Mesodermal cell (in vitro differentiated cells): ENCODE data around the gene CNTFR.

Experiments used
- H3K27ac ChIP-seq: 2 replicates; pipeline ENCODE4 v1.7.0; 2013; ENCODE audit warnings: mild to moderate bottlenecking, low read depth, low read length, moderate library complexity; ENCODE audit not compliant: severe bottlenecking
- H3K36me3 ChIP-seq: 2 replicates; pipeline ENCODE4 v1.7.1; 2013; ENCODE audit warnings: mild to moderate bottlenecking, low read length, moderate library complexity; ENCODE audit not compliant: control insufficient read depth, insufficient read depth
- H3K4me1 ChIP-seq: one replicate; pipeline ENCODE4 v1.7.1; 2013; ENCODE audit warnings: mild to moderate bottlenecking, low read length; ENCODE audit not compliant: insufficient read depth, control insufficient read depth, poor library complexity, severe bottlenecking
- H3K4me3 ChIP-seq: 2 replicates; pipeline ENCODE4 v1.7.0; 2013; ENCODE audit warnings: low read length, control low read depth, mild to moderate bottlenecking; ENCODE audit not compliant: insufficient read depth, poor library complexity, severe bottlenecking; ENCODE audit errors: extremely low read depth
- H3K9me3 ChIP-seq: 2 replicates; pipeline ENCODE4 v1.7.1; 2013; ENCODE audit warnings: mild to moderate bottlenecking, low read length, moderate library complexity; ENCODE audit not compliant: control insufficient read depth
- WGBS, 2 experiments: methylation state at CpG; one replicate each; pipeline ENCODE4 v1.1.5; 2013; ENCODE audit warnings: missing lambda C conversion rate in 2 of 2; ENCODE audit not compliant: insufficient coverage in 2 of 2; 5-methylcytosine and 5-hydroxymethylcytosine counted together

The CNTFR gene

DNA sequence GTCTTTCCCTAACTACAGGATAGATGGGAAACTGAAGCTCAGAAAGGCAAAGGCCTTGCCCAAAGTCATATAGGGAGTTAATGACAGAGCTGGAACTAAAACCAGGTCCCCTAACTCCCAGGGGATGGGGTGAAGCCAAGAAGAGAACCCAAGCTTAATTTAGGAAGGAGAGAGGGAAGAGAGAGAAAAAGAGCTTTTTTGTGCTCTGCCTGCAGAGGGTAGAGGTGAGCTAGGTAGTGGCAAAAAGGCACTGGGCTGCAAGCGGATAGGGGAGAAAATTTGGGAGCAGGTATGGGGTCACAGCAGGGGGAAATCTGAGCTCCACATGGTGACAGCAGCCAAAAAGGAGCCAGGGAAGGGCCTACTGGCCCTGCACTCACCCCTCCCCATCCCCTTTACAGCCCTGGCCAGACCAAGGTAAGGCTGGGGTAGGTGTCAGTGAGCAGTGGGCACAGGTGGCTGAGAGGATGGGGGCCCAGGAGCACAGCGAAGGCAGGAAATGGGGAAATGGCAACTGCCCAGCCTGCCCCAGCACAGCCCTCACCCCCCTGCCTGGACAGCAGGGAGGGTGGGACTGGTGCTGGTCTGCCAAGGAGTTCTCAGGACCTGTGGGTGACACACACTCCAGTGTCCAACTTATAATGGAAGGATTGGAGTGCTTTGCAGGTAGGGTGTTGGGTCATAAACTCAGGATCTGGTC lies 70.1 kb downstream of the CNTFR start:
- no peaks in the 10 kb centered on the region for H3K9me3 ChIP-seq
- 75 to 96% methylated on average over 1 to 2 of the region's 2 CpGs for WGBS, 2 experiments

DNA sequence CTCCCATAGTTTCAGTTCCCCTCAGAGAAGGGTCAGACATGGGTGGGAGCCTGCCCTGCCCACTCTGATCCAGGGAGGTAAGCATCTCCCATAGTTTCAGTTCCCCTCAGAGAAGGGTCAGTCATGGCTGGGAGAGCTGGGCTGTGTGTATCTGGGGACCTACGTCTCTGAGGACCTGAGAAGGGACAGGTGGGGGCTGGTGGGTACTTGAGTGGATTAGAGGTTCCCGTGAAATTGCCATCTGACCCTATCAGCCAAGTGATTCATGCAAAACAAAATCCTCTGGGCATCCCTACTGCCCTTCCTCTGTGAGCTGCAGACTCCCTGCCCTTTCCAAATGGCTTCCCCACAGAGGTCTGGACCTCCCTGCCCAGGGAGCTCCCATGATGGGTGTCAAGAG lies 70.6 kb downstream of the CNTFR start:
- Histone ChIP-seq H3K27ac (no peak overlapping the region), H3K4me1 (peaks cover 5% of the 10 kb centered on the region), H3K9me3 (no peaks in the 10 kb centered on the region), H3K4me3 (no peak overlapping the region), H3K36me3 (no peaks in the 10 kb centered on the region)
- WGBS, 2 experiments, result 83 to 86% methylated on average over 1 of the region's 2 CpGs

More for the DNA sequence above, 70.1 kb downstream of the CNTFR start:
- Histone ChIP-seq H3K36me3 (no peaks in the 10 kb centered on the region), H3K4me3 (no peak overlapping the region), H3K4me1 (peaks cover 5% of the 10 kb centered on the region), H3K27ac (no peak overlapping the region)

DNA sequence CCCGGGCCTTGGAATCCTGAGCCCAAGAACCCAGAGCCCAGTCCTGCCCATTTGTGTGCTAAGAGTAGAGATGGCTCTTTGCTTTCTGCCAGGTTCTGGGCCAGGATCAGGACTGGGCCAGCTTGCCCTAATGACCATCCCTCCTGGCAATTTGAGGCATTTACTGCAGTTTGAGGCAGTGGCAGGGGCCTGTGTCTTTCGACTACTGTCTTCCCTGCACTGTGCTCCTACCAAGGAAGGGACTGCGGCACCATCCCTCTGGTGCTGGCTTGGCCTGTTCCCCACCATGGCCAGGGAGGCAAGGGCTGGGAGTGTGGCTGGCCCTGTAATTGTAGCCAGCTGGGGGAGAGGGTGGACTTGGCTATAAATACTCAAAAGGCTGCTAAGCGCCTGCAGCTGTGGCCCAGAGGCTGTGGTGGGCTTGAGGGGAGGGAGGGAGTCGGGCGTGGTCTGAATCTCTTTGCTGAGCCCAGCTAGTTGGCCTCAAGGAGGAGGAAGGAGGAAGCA lies 71.4 kb downstream of the CNTFR start:
- no peak overlapping the region for H3K27ac ChIP-seq
- peaks cover 8% of the 10 kb centered on the region for H3K4me1 ChIP-seq
- no peaks in the 10 kb centered on the region for H3K36me3 ChIP-seq
- H3K9me3 ChIP-seq, result no peaks in the 10 kb centered on the region
- 95 to 96% methylated on average over 6 of the region's 6 CpGs for WGBS, 2 experiments
- no peak overlapping the region for H3K4me3 ChIP-seq

DNA sequence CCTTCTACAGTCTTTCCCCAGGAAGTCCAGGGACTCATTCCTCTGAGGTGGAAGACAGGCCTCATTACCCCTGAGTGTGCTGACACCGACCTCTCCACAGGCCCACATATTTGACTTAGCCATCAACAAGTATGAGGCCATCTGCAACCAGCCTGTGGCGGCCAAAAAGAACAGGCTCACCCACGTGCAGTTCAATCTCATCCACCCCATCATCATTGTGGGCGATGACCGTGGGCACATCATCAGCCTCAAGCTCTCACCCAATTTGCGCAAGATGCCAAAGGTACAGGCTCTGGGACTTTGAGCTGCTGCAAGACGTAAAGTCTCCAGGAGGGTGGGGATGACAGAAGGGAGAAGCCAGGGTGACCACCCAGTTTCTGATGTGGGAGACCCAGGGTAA lies 72.3 kb downstream of the CNTFR start:
- Histone ChIP-seq H3K9me3 (no peaks in the 10 kb centered on the region), H3K4me1 (peaks cover 7% of the 10 kb centered on the region), H3K4me3 (no peak overlapping the region), H3K36me3 (no peaks in the 10 kb centered on the region), H3K27ac (no peak overlapping the region)
- WGBS, 2 experiments, result 82 to 91% methylated on average over 6 to 7 of the region's 7 CpGs

DNA sequence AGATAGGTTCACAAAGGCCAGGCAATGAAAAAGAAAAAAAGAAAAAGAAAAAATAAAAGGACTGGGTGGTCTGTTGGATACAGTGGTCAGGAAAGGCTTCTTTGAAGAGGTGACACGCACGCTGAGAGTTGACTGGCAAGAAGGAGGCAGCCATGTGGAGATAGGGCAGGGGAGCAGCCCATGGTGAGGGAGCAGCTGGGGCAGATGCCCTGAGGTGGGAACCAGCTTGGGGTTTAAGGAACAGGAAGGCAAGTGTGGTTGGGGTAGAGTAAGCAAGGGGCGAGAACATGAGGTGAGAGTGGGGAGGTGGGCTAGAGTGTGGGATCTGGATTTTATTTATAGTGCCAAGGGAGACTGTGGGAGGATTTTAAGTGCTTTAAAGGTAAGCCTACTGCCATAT lies 73.6 kb downstream of the CNTFR start:
- Histone ChIP-seq H3K9me3 (no peaks in the 10 kb centered on the region), H3K27ac (no peak overlapping the region), H3K4me1 (peaks cover 7% of the 10 kb centered on the region), H3K36me3 (no peaks in the 10 kb centered on the region), H3K4me3 (no peak overlapping the region)
- 94% methylated on average over 3 of the region's 3 CpGs for WGBS, 2 experiments

DNA sequence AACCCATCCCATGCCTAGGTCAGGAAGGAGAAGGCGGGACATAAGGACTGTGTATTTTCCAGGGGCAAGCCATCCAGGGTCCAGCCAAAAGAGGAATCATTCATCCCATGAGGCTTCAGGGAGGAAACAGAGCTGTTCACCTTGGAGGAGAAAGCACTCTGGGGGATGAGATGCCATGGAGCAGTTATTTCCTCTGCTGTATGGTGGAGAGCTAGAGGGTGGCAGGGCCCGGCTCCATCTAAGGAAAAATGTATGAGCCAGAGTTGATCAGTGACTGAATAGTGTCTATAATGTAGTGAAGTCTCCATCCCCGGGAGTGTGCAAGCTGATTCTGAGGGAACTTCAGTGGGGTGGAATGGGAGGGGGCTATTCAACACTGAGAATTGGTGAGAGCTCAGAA lies 74.7 kb downstream of the CNTFR start:
- 94 to 100% methylated on average over 2 to 3 of the region's 3 CpGs for WGBS, 2 experiments
- no peaks in the 10 kb centered on the region for H3K36me3 ChIP-seq
- no peak overlapping the region for H3K27ac ChIP-seq
- peaks cover 7% of the 10 kb centered on the region for H3K4me1 ChIP-seq
- H3K9me3 ChIP-seq, result no peaks in the 10 kb centered on the region
- H3K4me3 ChIP-seq, result no peak overlapping the region

DNA sequence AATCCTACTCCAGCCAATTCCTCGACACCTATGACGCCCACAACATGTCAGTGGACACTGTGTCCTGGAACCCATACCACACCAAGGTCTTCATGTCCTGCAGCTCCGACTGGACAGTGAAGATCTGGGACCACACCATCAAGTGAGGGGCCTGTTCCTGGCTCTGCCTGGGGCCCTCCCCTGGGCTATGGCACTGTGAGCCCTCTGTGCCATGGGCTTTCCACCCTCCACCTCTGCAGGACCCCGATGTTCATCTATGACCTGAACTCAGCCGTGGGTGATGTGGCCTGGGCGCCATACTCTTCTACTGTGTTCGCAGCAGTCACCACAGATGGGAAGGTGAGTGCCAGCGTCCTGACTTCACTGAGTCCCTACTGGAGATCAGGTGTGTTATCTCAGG lies 75.1 kb downstream of the CNTFR start:
- H3K36me3 ChIP-seq, result no peaks in the 10 kb centered on the region
- 96% methylated on average over 8 of the region's 8 CpGs for WGBS, 2 experiments
- H3K27ac ChIP-seq, result no peak overlapping the region
- no peaks in the 10 kb centered on the region for H3K9me3 ChIP-seq
- no peak overlapping the region for H3K4me3 ChIP-seq
- H3K4me1 ChIP-seq, result peaks cover 7% of the 10 kb centered on the region

DNA sequence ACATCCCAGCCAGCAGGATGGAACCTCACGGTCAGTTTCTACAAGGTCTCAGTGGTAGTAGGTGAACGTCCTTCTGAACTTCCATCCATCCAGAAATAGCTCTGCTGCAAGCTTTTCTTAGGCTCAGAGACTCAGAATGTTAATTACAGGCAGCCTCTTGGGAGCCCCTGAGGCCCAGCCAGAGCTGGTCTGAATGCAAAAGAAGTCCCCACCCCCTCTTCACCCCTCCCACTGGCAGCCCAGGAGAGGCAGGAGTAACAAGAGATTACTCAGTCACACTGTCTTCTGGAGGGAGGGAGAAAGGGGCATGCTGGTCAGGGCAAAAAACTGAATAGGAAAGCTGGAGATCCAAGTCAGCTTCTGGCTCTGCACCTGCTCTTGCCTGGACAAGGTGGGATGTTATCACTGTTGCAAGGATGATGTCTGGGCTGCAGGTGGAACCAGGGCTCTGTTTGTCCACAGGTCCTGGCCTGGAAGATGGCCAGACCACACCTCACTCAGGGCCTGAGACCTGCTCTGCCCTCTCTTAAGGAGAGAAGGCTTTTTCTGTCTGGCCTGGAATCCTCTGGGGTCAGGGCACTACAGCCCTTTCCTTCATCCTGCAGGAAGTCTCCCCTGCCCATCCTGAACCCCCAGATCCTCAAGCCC lies 75.8 kb downstream of the CNTFR start:
- WGBS, 2 experiments, result 0 to 7% methylated on average over 1 to 2 of the region's 2 CpGs
- Histone ChIP-seq H3K4me1 (peaks cover 7% of the 10 kb centered on the region), H3K36me3 (no peaks in the 10 kb centered on the region), H3K9me3 (no peaks in the 10 kb centered on the region), H3K4me3 (no peak overlapping the region), H3K27ac (no peak overlapping the region)

DNA sequence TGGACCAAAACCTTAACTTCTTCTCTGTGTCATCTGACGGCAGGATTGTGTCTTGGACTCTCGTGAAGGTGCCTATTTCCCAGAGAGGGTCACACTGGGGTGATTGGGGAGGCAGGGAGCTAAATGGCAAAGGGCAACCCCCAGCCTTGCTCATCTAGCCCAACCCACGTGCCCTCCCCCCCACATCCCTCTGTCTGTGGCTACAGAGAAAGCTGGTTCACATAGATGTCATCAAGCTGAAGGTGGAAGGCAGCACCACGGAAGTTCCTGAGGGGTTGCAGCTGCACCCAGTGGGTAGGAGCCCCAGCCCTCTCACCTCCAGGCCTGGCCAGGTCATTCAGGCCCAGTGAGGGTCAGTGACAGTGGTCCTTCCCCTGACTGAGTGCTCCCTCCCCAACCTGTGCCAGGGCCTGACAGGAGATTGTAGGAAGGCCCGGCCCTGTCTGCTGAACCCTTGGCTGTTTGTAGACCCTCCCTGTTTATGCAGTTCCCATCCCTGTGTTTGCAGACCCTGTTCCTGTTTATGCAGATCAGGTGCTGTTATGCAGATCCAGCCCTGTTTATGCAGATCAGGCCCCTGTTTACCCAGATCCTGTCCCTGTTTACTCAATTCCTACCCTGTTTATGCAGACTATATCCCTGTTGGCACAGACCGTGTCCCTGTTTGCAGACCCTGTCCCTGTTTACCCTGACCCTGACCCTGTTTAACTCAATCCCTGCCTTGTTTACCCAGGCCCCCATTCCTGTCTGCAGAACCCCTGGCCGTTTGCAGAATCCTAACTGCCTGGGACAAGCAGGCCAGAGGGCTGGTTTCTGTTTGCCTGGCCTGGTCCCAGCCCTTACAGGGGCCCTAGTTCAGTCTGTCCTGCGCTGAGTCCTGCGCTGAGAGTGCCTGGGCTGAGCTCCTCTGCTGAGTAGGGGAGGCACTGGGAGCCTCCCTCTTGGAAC lies 77.1 kb downstream of the CNTFR start:
- peaks cover 7% of the 10 kb centered on the region for H3K4me1 ChIP-seq
- peak overlapping the region; percentile 32 for H3K27ac ChIP-seq
- no peaks in the 10 kb centered on the region for H3K36me3 ChIP-seq
- WGBS, 2 experiments, result 53 to 66% methylated on average over 4 to 8 of the region's 9 CpGs
- no peaks in the 10 kb centered on the region for H3K9me3 ChIP-seq
- H3K4me3 ChIP-seq, result no peak overlapping the region

DNA sequence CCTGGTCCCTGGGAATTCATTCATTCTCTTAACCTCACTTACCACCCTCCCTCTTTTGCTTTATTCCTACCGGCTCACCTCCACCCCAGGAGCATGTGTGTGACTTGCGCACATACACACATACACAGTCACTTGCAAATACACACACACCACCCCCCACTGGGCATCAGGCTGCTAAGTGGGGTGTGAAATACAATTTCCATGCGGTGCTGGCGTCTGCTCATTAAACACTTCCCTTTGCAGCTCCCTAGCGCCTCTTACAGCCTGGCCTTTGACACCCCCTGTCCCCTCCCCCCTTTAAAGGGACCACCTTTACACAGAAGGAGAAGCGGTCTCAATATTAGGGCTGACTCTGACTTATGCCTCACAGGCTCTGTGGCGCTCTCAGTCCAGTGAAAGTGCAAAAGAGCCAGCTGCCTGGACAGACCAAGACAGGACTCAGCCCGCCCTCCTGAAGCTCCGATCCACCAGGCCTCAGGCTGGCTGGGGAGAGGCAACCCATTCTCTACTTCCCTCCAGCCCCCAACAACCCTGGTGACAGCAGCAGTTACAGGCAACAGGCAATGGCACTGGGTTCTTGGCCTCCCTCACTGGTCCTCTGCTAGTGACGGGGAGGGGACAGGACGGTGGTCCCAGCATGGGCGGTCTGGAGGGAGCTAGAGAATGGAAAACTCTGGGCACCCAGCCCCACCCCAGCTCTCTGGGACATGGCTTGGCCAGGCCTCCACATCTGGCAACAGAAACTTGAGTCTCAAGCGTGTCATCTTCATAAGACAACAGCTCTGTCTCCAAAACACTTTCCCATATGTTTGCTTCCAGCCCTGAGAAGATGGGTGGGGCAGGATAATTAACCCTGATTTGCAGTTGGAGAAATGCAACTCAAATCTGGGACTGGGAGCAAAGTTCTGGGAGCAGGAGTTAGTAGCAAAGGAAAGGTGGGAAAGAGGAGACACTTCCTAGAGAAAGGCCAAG lies 78.7 kb downstream of the CNTFR start:
- no peaks in the 10 kb centered on the region for H3K36me3 ChIP-seq
- no peaks in the 10 kb centered on the region for H3K9me3 ChIP-seq
- no peak overlapping the region for H3K27ac ChIP-seq
- 51 to 77% methylated on average over 7 to 10 of the region's 13 CpGs for WGBS, 2 experiments
- peaks cover 7% of the 10 kb centered on the region for H3K4me1 ChIP-seq
- no peak overlapping the region for H3K4me3 ChIP-seq
